ENCODE data around the gene FBN2.
"Not testable (repeated sequence)": the region's sequence is repeated elsewhere in the genome, so short reads cannot be mapped to it uniquely, and the experiment has no call there.

Gene FBN2

DNA sequence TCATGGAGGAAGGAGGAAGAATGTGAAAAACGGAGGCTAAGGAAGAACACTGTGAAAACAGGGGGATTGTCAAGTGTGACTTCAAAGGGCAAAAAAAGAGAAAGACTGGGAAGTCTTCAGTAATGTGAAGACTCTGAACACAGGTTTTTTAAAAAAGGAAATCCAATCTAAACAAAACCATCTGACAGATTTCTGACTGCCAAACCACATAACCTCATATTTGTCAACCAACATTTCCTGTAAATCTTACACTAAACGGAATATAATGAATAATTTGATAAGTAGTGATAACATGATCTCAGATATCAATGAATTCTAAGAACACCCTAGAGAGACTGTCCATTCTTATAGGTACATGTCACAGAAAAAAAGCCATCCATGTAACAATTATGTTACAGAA, 124.7 kb downstream of the FBN2 start:
- DNase-seq, result no peak

GRCh38 chr5:128412145-128412930, 125.7 kb downstream of the FBN2 start:
- no peak for DNase-seq

DNA sequence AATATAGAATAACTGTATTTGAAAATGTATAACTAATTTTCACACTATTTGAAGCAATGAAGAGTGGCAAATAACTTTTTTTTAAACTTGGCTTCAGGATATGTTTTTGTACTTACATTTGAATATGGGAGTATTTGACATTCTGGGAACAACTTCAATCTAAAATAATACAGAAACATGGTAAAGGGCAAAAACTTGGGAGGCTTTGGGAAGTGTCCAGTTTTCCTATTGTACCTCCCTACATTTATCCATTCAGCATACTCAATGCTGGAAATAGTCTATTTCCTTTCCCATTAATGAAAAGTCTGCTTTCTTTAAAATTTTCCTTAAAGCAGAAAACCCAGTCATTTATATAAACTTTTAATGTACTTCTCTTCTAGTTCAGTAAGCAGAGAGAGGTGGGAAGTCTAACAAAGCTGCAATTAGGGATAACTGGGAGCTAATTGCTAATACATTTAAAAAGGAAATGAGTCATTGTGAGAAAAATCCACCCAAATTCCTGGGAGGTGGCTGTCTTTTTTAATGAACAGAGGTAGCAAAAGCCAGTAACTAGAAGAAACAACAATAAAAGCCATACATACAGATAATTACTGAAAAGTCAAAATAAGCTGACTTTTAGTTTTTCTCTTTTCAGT, 128.8 kb downstream of the FBN2 start:
- peak; percentile 29 for DNase-seq

DNA sequence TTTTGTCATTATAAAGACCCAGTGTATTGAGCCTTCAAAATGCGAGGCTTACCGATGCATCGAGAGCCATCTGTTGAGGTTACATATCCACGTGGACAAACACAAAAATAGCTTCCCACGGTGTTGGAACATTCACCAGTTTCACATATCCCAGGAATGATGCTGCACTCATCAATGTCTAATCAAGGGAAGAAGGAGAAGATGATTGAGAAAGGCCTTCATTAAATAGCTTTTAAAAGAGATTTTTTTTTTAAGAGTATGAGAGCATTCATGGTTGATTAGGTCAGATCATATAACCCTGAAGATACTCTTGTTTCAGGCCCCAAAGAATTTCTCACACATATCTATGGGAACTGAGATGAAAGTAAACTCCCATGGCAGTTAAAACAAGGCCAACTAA, 129.4 kb downstream of the FBN2 start:
- DNase-seq, result peak; percentile 19

DNA sequence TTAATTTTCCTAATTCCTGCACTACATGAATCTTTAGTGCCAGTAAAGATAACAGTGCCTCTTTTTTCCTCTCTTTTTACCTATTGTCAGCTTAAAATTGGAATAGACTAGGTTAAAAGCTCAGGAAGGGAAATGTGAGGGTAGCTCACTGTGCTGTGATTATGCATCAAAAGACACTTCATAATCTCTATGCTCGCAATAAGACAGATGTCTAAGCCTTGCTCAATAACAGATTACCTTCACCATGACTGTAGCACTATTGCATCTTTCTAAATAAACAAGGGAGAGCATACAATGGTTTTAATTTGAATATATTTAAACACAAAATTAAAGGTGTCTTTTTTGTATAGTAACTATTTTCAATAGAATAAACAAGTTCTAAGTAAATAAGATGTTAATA, 130.1 kb downstream of the FBN2 start:
- DNase-seq, result no peak

GRCh38 chr5:128406803-128407202, 131.2 kb downstream of the FBN2 start:
- no peak for DNase-seq

DNA sequence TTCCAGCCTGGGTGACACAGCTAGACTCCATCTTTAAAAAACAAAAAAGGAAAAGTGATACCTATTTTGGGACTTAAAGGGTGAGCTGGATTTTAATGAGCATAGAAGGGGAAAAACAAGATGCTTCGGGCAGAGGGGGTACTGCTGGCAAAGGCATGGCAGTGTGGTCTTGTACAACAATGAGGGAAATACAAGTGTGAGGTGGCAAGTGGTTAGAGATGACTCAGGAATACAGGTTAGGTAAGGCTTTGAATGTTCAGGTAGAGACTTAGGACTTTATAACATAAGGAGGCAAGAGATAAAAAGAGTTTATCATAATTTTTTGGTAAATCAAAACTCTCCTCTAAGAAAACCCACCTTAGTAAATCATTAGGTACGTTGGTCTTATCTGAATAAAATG, 132.9 kb downstream of the FBN2 start:
- DNase-seq, result no peak

GRCh38 chr5:128403333-128403732, 134.7 kb downstream of the FBN2 start:
- DNase-seq, result no peak

- no peak for DNase-seq
Measured at GRCh38 chr5:128402506-128402905, 135.5 kb downstream of the FBN2 start.

- not testable (repeated sequence) for DNase-seq
Measured at GRCh38 chr5:128400766-128401165, 137.3 kb downstream of the FBN2 start.

GRCh38 chr5:128399111-128399510, 138.9 kb downstream of the FBN2 start:
- DNase-seq, result no peak

GRCh38 chr5:128397876-128398275, 140.2 kb downstream of the FBN2 start:
- DNase-seq, result no peak

- no peak for DNase-seq
Measured at GRCh38 chr5:128395073-128395472, 143.0 kb downstream of the FBN2 start.

DNA sequence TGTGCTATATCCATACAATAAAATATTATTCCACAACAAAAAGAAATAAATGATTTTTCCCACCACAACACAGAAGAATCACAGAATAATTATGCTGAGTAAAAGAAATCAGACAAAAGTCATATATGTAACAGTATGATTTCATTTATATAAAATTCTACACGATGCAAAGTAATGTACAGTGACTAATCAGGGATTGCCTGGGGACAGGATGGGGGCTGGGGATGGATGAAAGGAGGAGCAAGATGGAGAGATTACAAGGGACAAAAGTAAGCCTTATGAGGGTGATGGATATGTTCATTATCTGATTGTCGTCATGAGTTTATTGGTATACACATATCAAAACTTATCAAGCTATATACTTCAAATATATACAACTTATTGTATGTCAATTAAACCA, 154.0 kb downstream of the FBN2 start:
- peak; percentile 14 for DNase-seq

DNA sequence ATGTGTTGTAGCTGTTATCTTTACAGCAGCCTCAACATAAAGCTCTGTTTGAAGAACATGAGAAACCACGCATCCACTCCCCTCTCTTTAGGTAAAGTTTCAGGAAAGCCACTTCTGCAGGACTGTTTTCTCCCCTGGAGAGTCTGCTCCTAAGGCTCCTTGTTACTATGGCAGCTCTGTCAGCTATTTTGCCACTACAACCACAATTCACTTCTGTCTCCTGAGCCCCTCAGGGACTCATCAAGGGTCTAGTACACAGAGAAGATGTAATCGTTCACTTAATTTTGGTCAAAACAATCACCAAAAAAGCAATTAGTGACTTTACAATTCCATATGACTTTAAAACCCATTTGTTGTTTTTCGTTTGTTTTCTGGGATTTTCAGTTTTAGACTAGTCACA, 157.7 kb downstream of the FBN2 start:
- no peak for DNase-seq

GRCh38 chr5:128378632-128379031, 159.4 kb downstream of the FBN2 start:
- DNase-seq, result no peak

DNA sequence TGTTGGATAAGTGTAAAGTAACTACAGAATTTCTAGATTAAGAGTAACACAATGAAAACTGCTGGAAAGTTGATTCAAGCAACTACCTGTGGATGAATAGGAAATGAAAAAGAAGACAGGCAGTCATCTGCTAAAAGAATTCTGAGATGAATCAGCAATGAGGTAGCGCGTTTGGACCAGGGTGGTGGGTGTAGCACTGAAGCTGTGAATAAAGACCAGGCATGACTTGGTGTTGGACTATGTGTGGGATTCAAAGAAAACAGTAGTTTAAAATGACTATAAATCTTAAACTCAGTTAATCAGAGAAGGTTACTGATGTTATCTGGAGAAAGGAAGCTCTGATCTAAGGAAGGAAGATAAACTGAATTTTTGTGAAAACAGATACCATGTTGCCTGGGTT, 159.8 kb downstream of the FBN2 start:
- peak; percentile 37 for DNase-seq

DNA sequence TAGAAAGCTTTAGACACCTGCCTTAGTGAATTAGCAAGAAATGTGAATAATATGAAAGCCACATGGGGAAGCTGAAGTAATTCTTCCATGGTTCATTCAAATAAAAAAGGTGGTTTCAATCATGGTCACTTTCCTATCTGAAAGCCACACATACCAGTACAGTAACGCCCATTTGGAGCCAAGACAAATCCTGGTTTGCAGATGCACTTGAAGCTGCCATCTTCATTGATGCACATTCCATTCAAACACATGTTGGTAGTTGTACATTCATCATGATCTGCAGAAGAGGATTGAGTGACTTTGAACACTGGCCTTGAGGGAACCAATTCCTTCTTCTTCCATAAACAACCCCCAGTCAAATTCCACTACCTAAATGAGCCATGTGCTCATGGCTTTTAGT, 161.5 kb downstream of the FBN2 start:
- no peak for DNase-seq

- DNase-seq, result no peak
Measured at GRCh38 chr5:128366147-128366546, 171.9 kb downstream of the FBN2 start.

DNA sequence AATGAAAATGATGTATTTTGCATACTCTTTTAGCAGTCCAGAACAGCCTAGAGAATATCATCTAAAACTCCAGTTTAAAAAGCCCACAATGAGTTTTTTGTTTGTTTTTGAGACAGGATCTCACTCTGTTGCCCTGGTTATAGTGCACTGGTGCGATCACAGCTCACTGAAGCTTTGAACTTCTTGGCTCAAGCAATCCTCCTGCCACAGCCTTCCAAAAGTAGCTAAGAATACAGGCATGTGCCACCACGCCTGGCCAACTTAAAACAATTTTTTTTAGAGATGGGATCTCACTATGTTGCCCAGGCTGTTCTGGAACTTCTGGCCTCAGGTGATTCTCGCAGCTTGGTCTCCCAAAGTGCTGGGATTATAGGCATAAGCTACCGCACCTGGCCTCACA, 175.7 kb downstream of the FBN2 start:
- no peak for DNase-seq

- no peak for DNase-seq
Measured at GRCh38 chr5:128358826-128359225, 179.2 kb downstream of the FBN2 start.

DNA sequence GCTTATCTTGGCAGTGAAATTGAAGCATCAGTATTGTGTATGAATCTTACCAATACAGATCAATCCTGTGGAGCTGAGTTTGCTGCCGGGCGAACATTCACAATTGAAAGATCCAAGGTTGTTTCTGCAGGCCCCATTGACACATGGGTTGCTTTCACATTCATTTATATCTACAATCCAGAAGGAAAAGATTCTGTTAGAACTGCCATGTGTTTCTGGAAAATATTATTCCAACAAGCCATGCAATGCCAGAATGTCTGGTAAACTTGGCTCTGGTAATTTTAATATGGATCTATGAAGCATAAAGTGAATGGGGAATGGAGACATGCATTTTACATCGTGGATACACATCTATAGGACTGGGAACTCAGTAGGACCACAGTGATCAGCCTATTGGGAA, 180.8 kb downstream of the FBN2 start:
- DNase-seq, result no peak

GRCh38 chr5:128355961-128356360, 182.1 kb downstream of the FBN2 start:
- DNase-seq, result no peak

DNA sequence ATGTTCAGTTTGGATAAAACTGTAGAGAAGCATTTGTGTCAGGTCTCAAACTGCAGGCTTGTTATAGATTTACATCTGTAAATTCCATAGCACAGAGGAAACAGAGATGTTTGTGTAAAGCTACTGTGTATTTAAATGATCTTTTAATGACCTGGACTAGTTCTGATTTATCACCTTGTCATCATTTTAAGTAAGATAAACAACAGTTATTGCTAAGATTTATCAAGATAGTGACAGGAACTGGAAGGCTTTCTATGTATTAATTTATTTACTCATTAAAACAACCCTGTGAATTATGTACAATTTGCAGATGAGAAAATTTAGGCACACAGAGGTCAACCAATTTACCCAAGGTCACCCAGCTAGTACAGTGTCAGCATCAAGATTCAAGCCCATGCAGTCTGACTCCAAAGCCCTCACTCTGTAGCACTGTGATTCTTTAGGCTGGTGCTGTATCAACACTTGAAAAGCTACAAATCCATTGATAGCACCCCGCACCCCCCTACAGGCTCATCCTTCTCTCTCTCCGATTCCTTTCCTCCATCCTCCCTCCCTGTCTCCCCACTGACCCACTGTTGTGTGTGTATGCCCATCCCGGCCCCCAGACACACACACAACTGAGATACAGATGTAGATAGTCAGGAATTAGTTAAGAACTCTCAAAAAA, 184.5 kb downstream of the FBN2 start:
- DNase-seq, result no peak

Data from EL (cell line).